GM21737 (cell line): ENCODE data around the gene ITM2C.
A peak's percentile ranks its signal among the peaks of the same experiment; 100 is the strongest.

ENCODE experiments used
- ATAC-seq: cut with Tn5 transposase; IDR thresholded peaks from one replicate; pipeline ENCODE4 v1.9.1; 2021; ENCODE audit warnings: mild to moderate bottlenecking, moderate library complexity; ENCODE audit not compliant: unreplicated experiment

The ITM2C gene

DNA sequence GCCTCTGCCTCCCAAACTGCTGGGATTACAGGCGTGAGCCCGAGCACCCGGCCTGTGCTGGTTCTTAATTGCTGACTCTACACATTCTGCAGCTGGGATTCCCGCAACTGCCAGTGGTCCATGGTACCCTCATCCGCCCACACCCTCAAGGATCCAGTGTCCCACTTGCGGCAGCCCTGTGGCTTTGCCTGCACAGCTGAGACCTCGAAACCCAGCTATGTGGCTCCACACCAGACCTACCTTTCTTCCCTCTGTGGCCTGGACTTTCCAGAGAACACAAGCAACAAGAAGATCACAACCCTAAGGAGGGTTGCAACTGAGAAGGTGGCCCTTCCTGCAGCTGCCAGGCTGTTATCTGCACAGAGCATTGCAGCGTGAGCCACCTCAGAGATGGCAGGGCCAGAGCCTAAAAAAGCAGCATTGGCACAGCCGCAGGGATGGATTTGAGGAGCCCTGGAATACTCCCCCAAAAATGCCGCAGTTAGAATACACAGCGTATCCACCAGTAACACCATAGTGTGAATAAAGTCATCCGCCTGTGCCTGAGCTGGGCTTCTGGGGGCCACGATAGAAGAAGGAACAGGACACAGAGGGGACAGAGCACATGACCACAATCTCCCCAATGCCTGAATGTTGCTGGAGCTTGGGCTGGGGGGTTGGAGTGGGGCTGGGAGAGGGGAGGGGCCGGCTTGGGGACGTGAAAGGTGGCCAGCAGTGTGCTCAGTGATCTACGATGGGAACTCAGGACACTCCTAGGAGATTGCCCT, 58.4 kb downstream of the ITM2C start:
- no peak for ATAC-seq

DNA sequence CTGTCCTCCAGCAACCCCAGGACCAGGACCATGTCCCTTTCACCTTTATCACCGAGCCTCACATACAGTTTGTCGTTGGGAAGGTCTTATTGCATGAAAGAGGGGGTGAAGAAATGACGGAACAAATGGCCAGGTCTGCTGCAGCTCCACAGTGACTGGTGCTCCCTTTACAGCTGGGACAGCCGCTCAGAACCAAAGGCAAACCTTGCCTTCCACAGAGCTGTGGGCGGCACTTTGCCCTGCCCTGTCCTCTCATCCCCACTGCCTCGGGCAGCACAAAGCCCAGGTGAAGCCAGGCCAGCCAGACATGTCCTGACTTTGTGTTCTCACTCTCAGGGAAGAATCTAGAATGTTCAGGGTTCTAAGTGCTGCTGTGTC, 59.3 kb downstream of the ITM2C start:
- no peak for ATAC-seq

DNA sequence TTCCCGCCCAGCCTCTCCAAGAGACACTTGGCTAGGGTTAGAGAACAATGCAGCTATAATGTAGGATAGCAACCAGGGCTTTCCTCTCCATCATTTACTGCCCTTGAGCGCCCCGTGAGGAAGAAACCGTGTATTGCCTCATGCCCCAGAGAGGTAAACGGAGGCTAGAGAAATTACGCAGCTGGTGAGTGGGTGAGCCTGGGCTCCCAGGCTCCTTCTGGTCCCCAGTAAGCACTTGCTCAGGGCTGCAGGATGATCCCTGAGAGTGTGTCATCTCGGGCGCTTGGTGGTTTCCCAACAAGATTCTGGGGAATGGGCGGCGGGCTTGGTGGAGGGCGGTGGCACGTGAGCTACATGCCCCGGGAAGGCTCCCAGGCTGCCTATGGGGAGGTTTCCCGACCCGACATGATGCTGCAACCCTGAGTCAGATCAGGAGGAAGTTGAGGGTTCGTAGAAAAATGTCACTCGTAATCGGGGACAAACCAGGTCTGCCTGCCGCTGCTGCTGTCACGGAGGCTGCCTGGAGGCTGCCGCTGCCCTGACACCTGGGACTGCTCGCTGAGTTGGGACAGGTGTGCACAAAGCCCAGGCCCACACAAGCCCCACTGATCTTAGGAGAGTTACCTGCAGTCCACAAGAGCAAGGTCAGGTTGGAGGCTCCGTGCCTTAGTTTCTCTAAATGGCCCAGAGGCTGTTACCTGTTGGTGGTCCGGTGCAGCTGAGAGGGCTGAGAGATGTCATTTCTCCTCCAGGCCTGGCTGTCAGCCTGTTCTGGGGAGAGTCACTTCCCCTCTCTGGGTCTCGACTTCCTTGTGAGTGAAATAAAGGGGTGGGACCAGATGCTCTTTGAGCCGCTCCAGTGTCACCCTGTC, 60.0 kb downstream of the ITM2C start, which contains the start of gene GPR55:
Gene GPR55 (minus strand): TSS at position 773 of the 872 bp plus-strand sequence. CDS start 14,280 bp downstream, outside the sequence.
- ATAC-seq: peak; percentile 32

DNA sequence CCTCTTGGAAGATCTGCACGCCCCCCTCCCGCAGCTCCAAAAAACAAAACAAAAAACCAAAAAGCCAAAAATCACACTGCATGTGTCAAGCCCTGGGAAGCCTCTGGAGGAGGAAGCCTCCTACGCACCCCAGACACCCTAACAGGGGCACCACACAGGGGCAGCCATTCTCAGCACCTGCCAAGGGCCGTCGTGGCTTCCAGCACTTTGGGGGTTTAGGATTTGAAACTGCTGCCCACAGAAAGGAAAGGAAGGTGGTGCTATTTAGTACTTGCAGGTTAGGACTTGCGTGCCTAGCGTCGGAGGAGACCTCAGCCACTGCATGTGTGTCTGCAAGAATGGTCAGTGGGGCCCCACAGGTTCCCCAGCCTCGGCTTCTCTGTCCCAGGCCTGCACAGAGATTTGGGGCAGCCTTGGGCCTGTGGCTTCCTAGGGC, 60.7 kb downstream of the ITM2C start:
- peak; percentile 13 for ATAC-seq

DNA sequence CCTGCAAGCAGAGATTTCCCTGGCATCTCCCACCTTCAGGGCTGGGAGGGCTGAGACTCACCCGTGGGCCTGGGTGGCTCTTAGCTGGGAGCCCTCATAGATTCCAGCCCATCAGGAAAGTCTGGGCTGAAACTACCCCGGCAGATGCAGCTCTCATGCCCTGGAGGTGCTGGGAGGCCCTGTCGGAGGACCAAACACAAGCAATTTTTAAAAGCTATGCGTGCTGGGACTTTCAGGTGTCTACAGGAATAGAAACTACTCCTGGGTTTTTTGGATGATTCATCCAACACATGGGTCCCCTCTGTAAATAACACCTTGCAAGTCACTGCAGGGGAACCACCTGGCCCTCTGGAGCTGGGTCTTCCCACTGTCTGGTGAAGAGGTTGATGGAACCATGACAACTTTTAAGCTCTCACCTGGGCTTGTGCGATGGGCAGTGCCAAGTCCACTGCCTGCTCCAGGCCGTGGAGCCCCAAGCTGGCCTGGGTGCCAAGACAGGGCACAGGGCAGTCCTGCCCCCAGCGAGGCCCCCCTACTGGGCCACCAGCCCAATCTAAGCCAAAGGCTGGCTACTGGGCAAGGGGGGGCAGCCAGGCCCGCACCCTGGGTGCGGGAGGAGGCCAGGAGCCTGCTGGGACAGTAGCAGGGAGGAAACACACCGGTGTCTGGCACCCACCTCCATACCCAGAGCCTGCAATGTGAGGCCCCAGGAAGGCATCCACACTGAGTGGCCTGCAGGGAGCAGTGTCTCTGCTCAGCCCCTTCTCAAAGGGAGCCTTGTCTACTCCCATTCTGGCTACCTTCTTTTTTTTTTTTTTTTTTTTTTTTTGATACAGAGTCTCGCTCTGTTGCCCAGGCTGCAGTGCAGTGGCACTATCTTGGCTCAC, 61.4 kb downstream of the ITM2C start:
- peak; percentile 41 for ATAC-seq

DNA sequence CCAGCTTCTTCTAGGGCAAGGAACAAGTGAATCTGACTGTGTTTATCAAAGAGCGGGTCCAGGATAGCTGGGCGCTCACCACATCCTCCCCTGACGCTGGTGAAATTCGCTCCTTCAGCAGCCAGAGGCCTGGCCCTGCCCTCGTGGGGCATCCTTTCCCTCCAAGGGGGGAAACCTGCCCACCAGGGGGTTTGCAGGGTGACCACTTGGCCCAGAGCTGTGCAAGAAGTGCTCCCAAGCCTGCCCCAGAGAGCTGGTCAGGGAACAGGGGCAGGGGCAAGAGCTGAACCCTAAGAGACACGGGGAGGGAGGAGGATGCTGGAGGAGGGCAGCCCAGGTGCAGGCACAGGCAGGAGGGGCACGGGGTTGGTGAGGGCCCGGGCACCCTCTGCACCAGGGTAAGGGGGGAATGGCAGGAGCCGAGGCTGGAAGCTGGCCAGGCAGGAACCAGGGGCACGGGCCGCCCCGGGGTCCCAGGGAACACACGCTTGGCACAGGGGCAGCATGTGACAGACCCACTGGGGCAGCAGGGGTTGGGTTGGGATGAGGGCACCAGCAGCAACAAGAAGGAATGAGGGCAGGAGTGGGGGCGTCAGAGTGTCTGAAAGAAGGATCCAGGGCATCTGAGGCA, 63.1 kb downstream of the ITM2C start:
- no peak for ATAC-seq
